Mucosa of stomach (tissue), 1 donor: ENCODE measurements around the gene CFAP47.

Experiments used
- H3K27me3 ChIP-seq: one replicate; pipeline ENCODE4 v1.7.0; 2013; ENCODE audit warnings: mild to moderate bottlenecking, low read length; ENCODE audit not compliant: control insufficient read depth, insufficient read depth
- H3K36me3 ChIP-seq: one replicate; pipeline ENCODE4 v1.7.0; 2013; ENCODE audit warnings: low read length; ENCODE audit not compliant: control insufficient read depth, insufficient read depth
- H3K4me1 ChIP-seq: one replicate; pipeline ENCODE4 v1.7.0; 2013; ENCODE audit warnings: mild to moderate bottlenecking, low read length; ENCODE audit not compliant: control insufficient read depth, insufficient read depth
- H3K4me3 ChIP-seq: one replicate; pipeline ENCODE4 v1.7.0; 2013; ENCODE audit warnings: low read length
- H3K9ac ChIP-seq: one replicate; pipeline ENCODE4 v1.7.0; 2013; ENCODE audit warnings: mild to moderate bottlenecking, low read length, moderate library complexity
- H3K9me3 ChIP-seq: one replicate; pipeline ENCODE4 v1.7.0; 2013; ENCODE audit warnings: mild to moderate bottlenecking, low read length, moderate library complexity; ENCODE audit not compliant: control insufficient read depth
- donor health status: Pancreatic carcinoma.

CFAP47 gene

GRCh38 chrX:36314303-36314702, 394.8 kb downstream of the CFAP47 start:
- no peaks in the 10 kb centered on the region for H3K36me3 ChIP-seq
- H3K27me3 ChIP-seq: no peaks in the 10 kb centered on the region
- H3K9ac ChIP-seq: no peak overlapping the region
- H3K4me3 ChIP-seq: no peak overlapping the region
- no peaks in the 10 kb centered on the region for H3K9me3 ChIP-seq
- no peaks in the 10 kb centered on the region for H3K4me1 ChIP-seq

- no peak overlapping the region for H3K9ac ChIP-seq
- H3K9me3 ChIP-seq: no peaks in the 10 kb centered on the region
Measured at GRCh38 chrX:36334572-36334971, 415.0 kb downstream of the CFAP47 start.

DNA sequence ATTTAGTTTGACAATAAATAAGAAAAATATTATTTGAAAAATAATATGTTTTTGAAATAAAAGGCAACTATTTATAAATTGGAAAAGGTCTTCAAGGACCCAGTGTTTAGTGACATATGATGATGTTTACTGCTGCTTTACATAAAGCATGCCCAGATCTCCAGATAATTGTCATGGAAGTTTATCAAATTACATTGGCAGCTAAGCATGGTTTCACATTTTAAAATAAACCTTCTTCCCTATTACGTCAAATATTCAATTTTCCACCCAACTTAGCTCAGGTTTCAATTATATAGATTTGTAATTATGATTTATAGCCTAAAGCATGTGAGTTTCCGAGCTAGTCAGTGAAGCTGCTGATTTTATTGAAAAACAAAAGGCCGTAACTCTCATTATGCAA, 417.2 kb downstream of the CFAP47 start:
- Histone ChIP-seq H3K36me3 (no peaks in the 10 kb centered on the region), H3K4me1 (no peaks in the 10 kb centered on the region), H3K9me3 (no peaks in the 10 kb centered on the region), H3K27me3 (no peaks in the 10 kb centered on the region), H3K9ac (no peak overlapping the region), H3K4me3 (no peak overlapping the region)

More at GRCh38 chrX:36334572-36334971, 415.0 kb downstream of the CFAP47 start:
- Histone ChIP-seq H3K4me3 (no peak overlapping the region), H3K4me1 (no peaks in the 10 kb centered on the region), H3K36me3 (no peaks in the 10 kb centered on the region), H3K27me3 (no peaks in the 10 kb centered on the region)

- no peaks in the 10 kb centered on the region for H3K27me3 ChIP-seq
- H3K36me3 ChIP-seq: no peaks in the 10 kb centered on the region
- H3K9ac ChIP-seq: no peak overlapping the region
- no peaks in the 10 kb centered on the region for H3K9me3 ChIP-seq
- H3K4me1 ChIP-seq: no peaks in the 10 kb centered on the region
- no peak overlapping the region for H3K4me3 ChIP-seq
Measured at GRCh38 chrX:36344301-36344700, 424.8 kb downstream of the CFAP47 start.

GRCh38 chrX:36348509-36348908, 429.0 kb downstream of the CFAP47 start:
- Histone ChIP-seq H3K9ac (no peak overlapping the region), H3K4me3 (no peak overlapping the region), H3K27me3 (no peaks in the 10 kb centered on the region), H3K36me3 (no peaks in the 10 kb centered on the region), H3K4me1 (no peaks in the 10 kb centered on the region), H3K9me3 (no peaks in the 10 kb centered on the region)

GRCh38 chrX:36357855-36358254, 438.3 kb downstream of the CFAP47 start:
- H3K4me3 ChIP-seq: no peak overlapping the region
- H3K36me3 ChIP-seq: no peaks in the 10 kb centered on the region
- H3K27me3 ChIP-seq: no peaks in the 10 kb centered on the region
- H3K9ac ChIP-seq: no peak overlapping the region
- no peaks in the 10 kb centered on the region for H3K9me3 ChIP-seq
- H3K4me1 ChIP-seq: no peaks in the 10 kb centered on the region

DNA sequence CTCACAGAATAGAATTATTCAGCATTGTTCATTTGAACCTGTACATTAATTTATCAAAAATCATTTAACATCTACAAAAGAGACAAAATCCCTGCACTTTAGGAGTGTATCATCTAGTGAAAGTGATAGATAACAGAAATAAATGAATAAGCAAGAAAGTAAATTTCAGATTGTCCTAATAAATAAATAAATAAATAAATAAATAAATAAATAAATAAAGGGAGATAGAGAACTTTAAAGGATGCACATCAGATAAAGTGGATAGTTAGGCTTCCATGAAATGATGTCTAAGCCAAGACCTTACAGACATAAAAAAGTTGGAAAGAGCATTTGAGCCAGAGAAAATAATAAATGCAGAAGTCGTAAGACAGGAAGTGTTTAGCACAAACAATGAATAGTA, 444.7 kb downstream of the CFAP47 start:
- no peaks in the 10 kb centered on the region for H3K4me1 ChIP-seq
- no peaks in the 10 kb centered on the region for H3K27me3 ChIP-seq
- H3K9ac ChIP-seq: no peak overlapping the region
- no peaks in the 10 kb centered on the region for H3K9me3 ChIP-seq
- no peaks in the 10 kb centered on the region for H3K36me3 ChIP-seq
- no peak overlapping the region for H3K4me3 ChIP-seq

DNA sequence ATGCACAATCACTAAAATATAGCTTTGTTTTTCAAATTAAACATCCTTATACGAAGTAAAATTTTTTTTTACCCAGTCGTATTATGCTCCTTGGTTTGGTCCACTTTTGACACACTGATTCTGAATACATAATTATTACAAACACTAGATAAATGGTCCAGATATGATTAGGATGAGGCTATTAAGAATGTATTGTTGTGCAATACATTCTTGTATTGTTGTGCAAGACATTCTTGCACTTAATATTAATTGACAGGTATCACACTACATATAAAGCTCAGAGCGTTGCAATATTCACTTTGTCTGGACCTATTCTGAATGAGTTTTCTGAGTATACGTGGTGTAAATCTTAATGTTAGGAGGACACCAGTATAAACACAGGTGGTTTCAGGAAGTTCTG, 464.0 kb downstream of the CFAP47 start:
- Histone ChIP-seq H3K4me3 (no peak overlapping the region), H3K9me3 (no peaks in the 10 kb centered on the region), H3K27me3 (no peaks in the 10 kb centered on the region), H3K9ac (no peak overlapping the region), H3K36me3 (no peaks in the 10 kb centered on the region), H3K4me1 (no peaks in the 10 kb centered on the region)

DNA sequence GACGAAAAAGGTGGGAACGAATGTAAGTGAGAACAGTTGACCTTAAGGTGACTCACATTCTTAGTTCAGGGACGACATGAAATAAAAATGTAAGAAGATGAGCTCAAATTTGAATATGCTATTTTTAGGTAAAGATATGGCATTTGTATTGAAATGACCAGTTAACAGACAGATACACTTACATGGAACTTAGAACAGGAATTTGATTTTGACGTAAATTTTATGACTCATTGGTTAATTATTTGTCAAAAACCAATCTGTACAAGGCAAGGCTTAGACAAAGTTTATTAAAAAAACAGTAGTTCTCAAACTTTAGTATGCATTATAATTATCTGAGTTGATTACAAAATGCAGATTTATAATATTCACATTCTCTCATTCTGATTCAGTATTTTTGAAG, 469.4 kb downstream of the CFAP47 start:
- H3K9ac ChIP-seq: no peak overlapping the region
- H3K9me3 ChIP-seq: no peaks in the 10 kb centered on the region
- no peaks in the 10 kb centered on the region for H3K36me3 ChIP-seq
- no peak overlapping the region for H3K4me3 ChIP-seq
- H3K27me3 ChIP-seq: no peaks in the 10 kb centered on the region
- H3K4me1 ChIP-seq: no peaks in the 10 kb centered on the region

DNA sequence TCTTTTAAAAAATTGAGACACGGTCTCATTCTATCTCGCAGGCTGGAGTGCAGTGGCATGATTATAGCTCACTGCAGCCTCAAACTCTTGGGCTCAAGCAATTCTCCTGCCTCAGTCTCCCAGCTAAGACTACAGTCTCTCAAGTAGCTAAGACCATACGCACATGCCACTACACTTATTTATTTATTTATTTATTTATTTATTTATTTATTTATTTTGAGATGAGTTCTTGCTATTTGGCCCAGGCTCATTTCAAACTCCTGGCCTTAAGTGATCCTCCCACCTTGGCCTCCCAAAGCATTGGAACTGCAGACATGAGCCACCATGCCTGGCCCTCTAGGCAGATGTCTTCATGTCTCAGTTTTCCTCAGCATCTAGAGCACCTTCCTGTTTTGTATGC, 482.2 kb downstream of the CFAP47 start:
- no peak overlapping the region for H3K4me3 ChIP-seq
- no peaks in the 10 kb centered on the region for H3K4me1 ChIP-seq
- H3K9me3 ChIP-seq: no peaks in the 10 kb centered on the region
- no peak overlapping the region for H3K9ac ChIP-seq
- H3K36me3 ChIP-seq: no peaks in the 10 kb centered on the region
- no peaks in the 10 kb centered on the region for H3K27me3 ChIP-seq

- no peak overlapping the region for H3K9ac ChIP-seq
- H3K9me3 ChIP-seq: no peaks in the 10 kb centered on the region
- no peaks in the 10 kb centered on the region for H3K4me1 ChIP-seq
- no peaks in the 10 kb centered on the region for H3K27me3 ChIP-seq
- H3K4me3 ChIP-seq: no peak overlapping the region
- no peaks in the 10 kb centered on the region for H3K36me3 ChIP-seq
Measured at GRCh38 chrX:36407836-36408235, 488.3 kb downstream of the CFAP47 start.

DNA sequence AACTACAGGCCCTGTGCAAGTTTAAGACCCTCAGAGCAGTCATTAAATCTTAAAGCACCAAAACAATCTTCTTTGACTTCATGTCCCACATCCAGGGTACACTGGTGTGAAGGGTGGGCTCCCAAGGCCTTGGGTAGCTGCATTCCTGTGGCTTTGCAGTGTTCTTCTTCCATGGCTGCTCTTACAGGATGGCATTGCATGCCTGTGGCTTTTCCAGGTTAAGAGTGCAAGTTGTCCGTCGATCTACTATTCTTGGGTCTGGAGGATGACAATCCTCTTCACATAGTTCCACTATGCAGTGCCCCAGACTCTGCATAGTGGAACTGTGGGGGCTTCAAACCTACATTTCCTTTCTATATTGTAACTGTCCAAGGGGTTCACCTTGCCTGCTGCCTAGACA, 494.5 kb downstream of the CFAP47 start:
- H3K9me3 ChIP-seq: no peaks in the 10 kb centered on the region
- H3K4me1 ChIP-seq: no peaks in the 10 kb centered on the region
- no peaks in the 10 kb centered on the region for H3K36me3 ChIP-seq
- no peak overlapping the region for H3K9ac ChIP-seq
- no peaks in the 10 kb centered on the region for H3K27me3 ChIP-seq
- H3K4me3 ChIP-seq: no peak overlapping the region

DNA sequence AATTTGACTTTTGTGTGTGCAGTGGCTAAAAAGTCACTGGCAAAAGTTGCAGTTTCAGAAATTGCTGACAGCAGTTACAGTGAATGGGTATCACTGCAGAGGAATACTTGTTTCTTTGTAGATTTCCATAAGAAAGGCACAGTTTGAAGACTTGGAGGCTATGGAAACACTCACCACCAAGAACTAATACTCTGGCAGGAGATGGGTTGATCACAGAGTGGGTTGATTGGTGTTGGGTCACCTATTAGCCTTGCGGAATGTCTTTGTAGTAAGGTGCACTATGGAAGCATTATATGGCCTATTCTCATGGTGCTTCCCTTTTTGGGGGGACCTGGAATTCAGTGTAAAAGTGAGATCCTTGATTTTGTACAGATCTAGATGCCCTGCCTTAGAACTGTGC, 502.8 kb downstream of the CFAP47 start:
- H3K9me3 ChIP-seq: no peaks in the 10 kb centered on the region
- no peaks in the 10 kb centered on the region for H3K4me1 ChIP-seq
- no peak overlapping the region for H3K9ac ChIP-seq
- H3K27me3 ChIP-seq: no peaks in the 10 kb centered on the region
- no peaks in the 10 kb centered on the region for H3K36me3 ChIP-seq
- H3K4me3 ChIP-seq: no peak overlapping the region
